Breast epithelium (tissue), 4 donors: ENCODE results near the gene TRPV6. TPM values are rescaled to one million over a fixed set of nuclear protein-coding genes. Genes with fewer than 3 reads are reported as not detected.

Experiments
- DNase-seq, 2 donors: peaks; one replicate each; pipeline ENCODE4 v3.0.0-alpha.2; 2019; ENCODE audit warnings: low spot score in 2 of 2
- H3K27ac ChIP-seq, 2 donors: fragments of 200-600 bp; sonication (generic) in 1 of 2; one replicate each; pipeline ENCODE4 v1.5.1; 2016 to 2019; ENCODE audit warnings: mild to moderate bottlenecking in 1 of 2
- H3K27me3 ChIP-seq, 2 donors: fragments of 200-600 bp; sonication (generic) in 1 of 2; one replicate each; pipeline versions ENCODE4 v1.5.1 to v1.6.0; 2017 to 2019; ENCODE audit warnings: control low read depth in 1 of 2, mild to moderate bottlenecking in 1 of 2
- H3K36me3 ChIP-seq: fragments of 200-600 bp; one replicate; pipeline ENCODE4 v1.5.1; 2019
- H3K4me1 ChIP-seq, 2 donors: fragments of 200-600 bp; sonication (generic); one replicate each; pipeline ENCODE4 v1.5.1; 2016 to 2019; ENCODE audit warnings: control low read depth in 1 of 2
- H3K4me3 ChIP-seq, 3 donors: fragments of 200-600 bp; sonication (generic); 1 replicate in 2 of 3; 2 replicates in 1 of 3; pipeline ENCODE4 v1.5.1; 2016 to 2019; ENCODE audit warnings: mild to moderate bottlenecking in 3 of 3, moderate library complexity in 2 of 3
- H3K9me3 ChIP-seq, 2 donors: fragments of 200-600 bp; sonication (generic) in 1 of 2; one replicate each; pipeline ENCODE4 v1.5.1; 2016 to 2019; ENCODE audit warnings: control low read depth in 1 of 2
- CTCF ChIP-seq, 3 donors: fragments of 450-650 bp; IDR thresholded peaks; one replicate each; pipeline ENCODE4 v1.5.1; 2016 to 2017; ENCODE audit warnings: antibody characterized with exemption in 3 of 3, mild to moderate bottlenecking in 3 of 3, moderate library complexity in 3 of 3
- POLR2A ChIP-seq: fragments of 450-650 bp; IDR thresholded peaks from one replicate; pipeline ENCODE4 v1.6.1; 2016; ENCODE audit warnings: antibody characterized with exemption, mild to moderate bottlenecking, moderate library complexity
- POLR2AphosphoS5 ChIP-seq, 3 donors: sonication (generic); formaldehyde crosslinking; IDR thresholded peaks; one replicate each; pipeline ENCODE4 v1.6.1; 2017; ENCODE audit warnings: antibody characterized with exemption in 3 of 3
- intact Hi-C: fragments of 100-400 bp; cut with DNase I; formaldehyde crosslinking; loops from one replicate; pipeline ENCODE4 v1.15.1; 2023; ENCODE audit warnings: low total_unique reads
- total RNA-seq, 3 donors: library from RNA; depleted of rRNA; stranded (reverse); fragments of >200 nt; gene quantifications; one replicate each; pipeline ENCODE4 v1.1.0, GENCODE V29; 2016

TRPV6 gene
- total RNA-seq, 3 donors from 2014 or later = under 0.01 to 19.8 (median 13.4) TPM

DNA sequence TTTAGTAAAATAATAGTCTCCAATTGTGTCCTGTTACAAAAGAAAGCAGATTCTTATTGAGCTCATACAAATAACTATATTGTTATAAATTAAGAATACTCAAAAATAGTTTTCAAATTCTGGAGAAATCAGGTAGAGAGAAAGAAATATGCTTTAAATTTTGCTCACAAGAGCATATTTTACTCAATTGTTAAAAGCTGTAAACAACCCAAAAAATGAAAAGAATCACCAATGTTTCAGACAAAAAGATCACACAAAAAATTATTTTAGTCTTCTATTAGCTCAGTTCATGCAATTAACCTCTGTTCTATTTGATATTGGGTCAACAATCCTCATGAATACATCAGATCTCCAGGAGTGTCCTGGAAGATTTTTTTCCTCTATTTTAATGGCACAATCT lies 18.6 kb upstream of the TRPV6 start:
- H3K36me3 ChIP-seq = no peaks in the 10 kb centered on the region
- no peak for DNase-seq
- no peak overlapping the region for H3K4me3 ChIP-seq
- intact Hi-C loops = no loop called here
- no peak overlapping the region for H3K27ac ChIP-seq
- H3K27me3 ChIP-seq = no peaks in the 10 kb centered on the region
- TF ChIP-seq POLR2AphosphoS5 (IDR thresholded peaks at IDR 0.05) (no peak), POLR2A (no peak), CTCF (IDR thresholded peaks at IDR 0.05) (no peak)
- peaks cover 5 to 7% of the 10 kb centered on the region in 2 donors for H3K9me3 ChIP-seq
- H3K4me1 ChIP-seq = no peaks in the 10 kb centered on the region

GRCh38 chr7:142901426-142902259 lies 16.1 kb upstream of the TRPV6 start:
- H3K36me3 ChIP-seq = no peaks in the 10 kb centered on the region
- H3K4me1 ChIP-seq = no peaks in the 10 kb centered on the region
- H3K9me3 ChIP-seq = peaks cover 5 to 7% of the 10 kb centered on the region in 2 donors
- no peaks in the 10 kb centered on the region for H3K27me3 ChIP-seq
- no peak overlapping the region for H3K4me3 ChIP-seq
- H3K27ac ChIP-seq = no peak overlapping the region
- intact Hi-C loops = no loop called here
- TF ChIP-seq POLR2AphosphoS5 (IDR thresholded peaks at IDR 0.05) = no peak
- no peak for DNase-seq

DNA sequence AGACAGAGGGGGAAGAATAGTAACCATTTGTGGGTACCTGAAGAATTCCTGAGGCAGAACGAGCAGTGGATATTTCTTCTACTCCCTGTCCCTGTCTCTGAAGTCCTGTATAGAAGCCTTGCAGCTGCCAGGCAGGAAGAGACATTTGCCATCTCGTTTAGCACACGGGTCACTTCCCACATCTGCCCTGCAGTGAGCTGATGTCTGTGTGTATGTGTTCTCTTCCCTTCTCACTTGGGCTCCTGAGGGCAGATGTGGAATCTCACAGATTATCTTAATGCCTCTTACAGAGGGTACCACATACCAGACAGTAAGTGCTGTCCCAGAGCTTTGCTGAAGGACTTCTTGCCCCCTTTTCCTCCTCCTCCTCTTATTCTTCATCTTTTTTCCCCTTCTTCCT lies 14.1 kb upstream of the TRPV6 start:
- TF ChIP-seq CTCF (IDR thresholded peaks at IDR 0.05) (no peak), POLR2A (no peak), POLR2AphosphoS5 (IDR thresholded peaks at IDR 0.05) (no peak)
- DNase-seq = no peak
- no peaks in the 10 kb centered on the region for H3K27me3 ChIP-seq
- no peaks in the 10 kb centered on the region for H3K36me3 ChIP-seq
- no peaks in the 10 kb centered on the region for H3K4me1 ChIP-seq
- peaks cover 5 to 7% of the 10 kb centered on the region in 2 donors for H3K9me3 ChIP-seq
- peak overlapping the region in 1 of 2 donors; percentile 25 for H3K27ac ChIP-seq
- intact Hi-C loops = no loop called here
- H3K4me3 ChIP-seq = no peak overlapping the region

- Histone ChIP-seq H3K36me3 (no peaks in the 10 kb centered on the region), H3K27ac (peak overlapping the region; percentile 25 to 42), H3K4me3 (no peak overlapping the region), H3K27me3 (no peaks in the 10 kb centered on the region), H3K9me3 (no peaks in the 10 kb centered on the region), H3K4me1 (no peaks in the 10 kb centered on the region)
- DNase-seq = peak in 1 of 2 donors; percentile 71
- TF ChIP-seq CTCF (IDR thresholded peaks at IDR 0.05) = no peak
- TF ChIP-seq POLR2A = no peak
- no peak for TF ChIP-seq POLR2AphosphoS5 (IDR thresholded peaks at IDR 0.05)
- intact Hi-C loops = no loop called here
Observed at GRCh38 chr7:142898377-142899170, 13.0 kb upstream of the TRPV6 start.

GRCh38 chr7:142897691-142898090 lies 12.1 kb upstream of the TRPV6 start:
- no peaks in the 10 kb centered on the region for H3K36me3 ChIP-seq
- H3K4me1 ChIP-seq = no peaks in the 10 kb centered on the region
- peak overlapping the region in 1 of 2 donors; percentile 14 for H3K27ac ChIP-seq
- no peaks in the 10 kb centered on the region for H3K9me3 ChIP-seq
- intact Hi-C loops = no loop called here
- DNase-seq = no peak
- no peaks in the 10 kb centered on the region for H3K27me3 ChIP-seq
- TF ChIP-seq CTCF (IDR thresholded peaks at IDR 0.05) = no peak
- TF ChIP-seq POLR2AphosphoS5 (IDR thresholded peaks at IDR 0.05) = no peak
- TF ChIP-seq POLR2A = no peak
- no peak overlapping the region for H3K4me3 ChIP-seq
